LoVo (cell line): ENCODE measurements around the gene TMEM134.
"Not testable (repeated sequence)": the region's sequence is repeated elsewhere in the genome, so short reads cannot be mapped to it uniquely, and the experiment has no call there.

ENCODE experiments used
- DNase-seq: peaks from one replicate; pipeline ENCODE4 v3.0.0-alpha.2; 2016; ENCODE audit warnings: low spot score

TMEM134 gene

GRCh38 chr11:67438158-67438902 lies 30.7 kb downstream of the TMEM134 start:
- no peak for DNase-seq

GRCh38 chr11:67437809-67438157 lies 31.3 kb downstream of the TMEM134 start:
- DNase-seq = no peak

- DNase-seq = no peak
Measured at GRCh38 chr11:67437082-67437808, 31.8 kb downstream of the TMEM134 start, which contains the start of gene PTPRCAP. Gene PTPRCAP (minus strand): TSS chr11:67437682. CDS start chr11:67437619, 63 bp downstream.

- DNase-seq = no peak
Measured at GRCh38 chr11:67436459-67437081, 32.5 kb downstream of the TMEM134 start.

DNA sequence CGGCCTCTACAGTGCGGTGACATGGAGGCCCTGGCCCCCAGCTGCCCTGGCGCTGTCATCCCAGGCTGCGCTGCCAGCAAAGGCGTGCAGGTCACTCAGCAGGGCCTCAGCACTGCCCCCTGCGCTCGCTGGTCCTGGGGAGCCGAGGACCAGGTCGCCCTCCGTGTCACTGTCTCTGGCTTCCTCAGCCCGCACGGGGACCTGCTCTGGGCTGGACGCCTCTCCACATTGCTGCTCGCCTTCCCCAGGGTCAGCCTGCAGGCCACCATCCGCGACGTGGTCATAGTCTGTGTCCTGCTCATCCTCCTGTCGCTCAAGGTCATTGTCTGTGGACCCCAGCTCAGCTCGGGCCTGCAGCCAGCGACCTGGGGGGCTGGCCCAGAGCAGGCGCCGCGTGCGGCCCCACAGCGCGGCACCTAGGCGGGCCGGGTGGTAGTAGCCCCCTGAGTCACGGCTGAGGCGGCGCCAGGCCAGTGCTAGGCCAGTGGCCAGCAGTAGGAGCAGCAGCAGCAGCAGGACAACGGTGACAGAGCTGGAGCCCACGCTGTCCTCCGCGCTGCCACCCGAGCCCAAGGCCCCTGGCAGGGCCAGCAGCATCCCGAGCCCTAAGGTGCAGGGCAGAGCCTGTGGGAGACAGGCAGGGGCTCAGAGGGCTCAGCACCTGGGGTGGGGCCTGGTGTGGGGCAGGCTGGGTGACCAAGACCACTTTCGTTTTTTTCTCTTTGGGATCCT lies 33.2 kb downstream of the TMEM134 start:
- DNase-seq = no peak

GRCh38 chr11:67435031-67435726 lies 33.9 kb downstream of the TMEM134 start:
- no peak for DNase-seq

- no peak for DNase-seq
Measured at GRCh38 chr11:67434395-67434881, 34.6 kb downstream of the TMEM134 start.

- DNase-seq = no peak
Measured at GRCh38 chr11:67433536-67434394, 35.3 kb downstream of the TMEM134 start.

DNA sequence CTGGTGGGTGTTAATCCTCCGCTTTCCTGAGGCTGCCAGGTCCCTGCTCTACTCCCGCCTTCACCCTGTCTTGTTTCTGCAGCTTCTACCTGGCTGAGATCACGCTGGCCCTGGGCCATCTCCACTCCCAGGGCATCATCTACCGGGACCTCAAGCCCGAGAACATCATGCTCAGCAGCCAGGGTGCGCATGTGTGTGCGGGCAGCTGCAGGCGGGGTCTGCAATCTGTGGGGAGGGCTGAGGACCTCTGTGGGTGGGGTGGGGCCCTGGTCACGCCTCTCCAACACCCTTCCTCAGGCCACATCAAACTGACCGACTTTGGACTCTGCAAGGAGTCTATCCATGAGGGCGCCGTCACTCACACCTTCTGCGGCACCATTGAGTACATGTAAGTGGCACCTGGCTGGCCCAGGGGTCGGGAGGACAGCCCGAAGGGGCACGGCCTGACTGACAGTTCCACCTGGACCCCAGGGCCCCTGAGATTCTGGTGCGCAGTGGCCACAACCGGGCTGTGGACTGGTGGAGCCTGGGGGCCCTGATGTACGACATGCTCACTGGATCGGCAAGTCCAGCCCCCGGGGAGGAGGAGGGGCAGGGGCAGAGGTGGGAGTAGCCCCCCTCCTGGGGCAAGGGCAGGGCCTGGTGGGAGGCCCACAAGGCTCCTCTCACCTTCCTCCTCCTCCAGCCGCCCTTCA lies 36.2 kb downstream of the TMEM134 start:
- DNase-seq = no peak

GRCh38 chr11:67431346-67432249 lies 37.5 kb downstream of the TMEM134 start:
- no peak for DNase-seq

DNA sequence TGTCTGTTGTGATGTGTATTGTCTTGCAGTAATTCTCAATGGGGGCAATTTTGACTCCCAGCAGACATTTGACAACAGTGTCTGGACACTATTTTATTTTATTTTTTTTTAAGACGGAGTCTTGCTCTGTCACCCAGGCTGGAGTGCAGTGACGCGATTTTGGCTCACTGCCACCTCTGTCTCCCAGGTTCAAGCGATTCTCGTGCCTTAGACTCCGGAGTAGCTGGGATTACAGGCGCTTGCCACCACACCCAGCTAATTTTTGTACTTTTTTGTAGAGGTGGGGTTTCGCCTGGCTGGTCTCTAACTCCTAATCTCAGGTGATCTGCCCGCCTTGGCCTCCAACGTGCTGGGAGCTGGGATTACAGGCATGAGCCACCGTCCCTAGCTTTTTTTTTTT lies 39.3 kb downstream of the TMEM134 start:
- no peak for DNase-seq

- DNase-seq = no peak
Measured at GRCh38 chr11:67429038-67429668, 39.9 kb downstream of the TMEM134 start.

DNA sequence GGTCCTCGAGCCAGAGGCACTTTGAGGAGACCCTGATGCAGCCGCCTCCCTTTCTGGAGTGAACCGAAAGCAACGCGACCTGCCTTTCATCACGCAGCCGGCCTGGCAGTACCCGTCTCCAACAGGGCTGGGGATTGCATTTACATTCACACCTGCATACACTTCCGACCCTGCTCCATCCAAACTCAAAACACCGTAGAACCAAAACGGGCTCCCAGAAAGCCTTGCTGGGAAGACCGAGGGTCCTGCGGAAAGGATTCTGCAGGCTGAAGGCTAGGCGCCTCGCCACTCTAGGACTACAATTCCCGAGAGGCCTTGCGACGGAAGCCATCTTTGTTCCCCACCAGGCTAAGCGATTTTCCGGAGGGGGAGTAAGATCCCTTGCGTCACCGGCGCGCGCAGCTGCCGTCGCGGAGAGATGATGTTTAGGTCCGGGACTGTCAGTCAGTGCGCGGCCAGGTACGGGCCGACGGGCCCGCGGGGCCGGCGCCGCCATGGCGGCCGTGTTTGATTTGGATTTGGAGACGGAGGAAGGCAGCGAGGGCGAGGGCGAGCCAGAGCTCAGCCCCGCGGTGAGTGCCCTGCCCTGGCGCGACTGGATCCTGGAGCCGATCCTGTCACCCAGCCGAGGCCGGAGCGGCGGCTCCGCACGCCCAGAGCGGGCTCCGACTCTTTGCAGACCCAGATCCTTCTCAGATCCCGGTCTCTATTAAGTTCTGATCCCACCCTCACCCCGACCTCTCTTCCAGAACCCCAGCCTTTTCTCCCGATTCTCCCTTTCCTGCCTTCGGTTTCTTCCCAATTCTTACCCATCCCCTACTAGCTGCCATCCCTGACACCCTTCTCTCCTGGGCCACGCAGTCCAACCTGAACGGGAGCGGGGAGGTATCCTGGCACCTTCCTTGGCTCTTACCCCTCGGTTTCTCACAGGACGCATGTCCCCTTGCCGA lies 40.7 kb downstream of the TMEM134 start, which contains the start of gene RPS6KB2:
Gene RPS6KB2 (plus strand): TSS at position 443 of the 950 bp plus-strand sequence. CDS start 52 bp downstream, at position 495.
- peak; percentile 98 for DNase-seq

- DNase-seq = not testable (repeated sequence)
Measured at GRCh38 chr11:67427364-67427859, 41.6 kb downstream of the TMEM134 start.

DNA sequence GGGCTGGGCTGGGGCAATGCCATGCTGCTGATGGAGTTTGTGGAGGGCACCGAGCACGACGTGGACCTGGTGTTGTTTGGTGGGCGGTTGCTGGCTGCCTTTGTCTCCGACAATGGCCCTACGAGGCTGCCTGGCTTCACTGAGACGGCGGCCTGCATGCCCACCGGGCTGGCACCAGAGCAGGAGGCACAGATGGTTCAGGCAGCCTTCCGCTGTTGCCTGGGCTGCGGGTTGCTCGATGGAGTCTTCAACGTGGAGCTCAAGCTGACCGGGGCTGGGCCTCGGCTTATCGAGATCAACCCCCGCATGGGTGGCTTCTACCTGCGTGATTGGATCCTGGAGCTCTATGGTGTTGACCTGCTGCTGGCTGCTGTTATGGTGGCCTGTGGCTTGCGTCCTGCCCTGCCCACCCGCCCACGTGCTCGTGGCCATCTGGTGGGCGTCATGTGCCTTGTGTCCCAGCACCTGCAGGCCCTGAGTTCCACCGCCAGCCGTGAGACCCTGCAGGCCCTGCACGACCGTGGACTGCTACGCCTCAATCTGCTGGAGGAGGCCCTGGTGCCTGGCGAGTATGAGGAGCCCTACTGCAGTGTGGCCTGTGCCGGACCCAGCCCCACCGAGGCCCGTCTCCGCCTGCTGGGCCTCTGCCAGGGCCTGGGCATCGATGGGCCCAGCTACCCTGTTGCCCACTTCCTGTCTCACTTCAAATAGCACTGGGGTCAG lies 45.0 kb downstream of the TMEM134 start:
- no peak for DNase-seq

GRCh38 chr11:67423466-67423865 lies 45.6 kb downstream of the TMEM134 start:
- no peak for DNase-seq
